Neural cell (in vitro differentiated cells): Measurements from ENCODE around the gene VHLL. TPM values are rescaled to one million over a fixed set of nuclear protein-coding genes. Genes with fewer than 3 reads are reported as not detected.

Source experiments
- H2AFZ ChIP-seq: fragments of 200-600, 300-800 bp; sonication (generic), shearing (Covaris generic); 2 replicates; pipeline ENCODE4 v1.6.0; 2014; ENCODE audit warnings: low read depth, mild to moderate bottlenecking, antibody characterized with exemption, low read length, moderate library complexity
- H3F3A ChIP-seq: fragments of 200-600 bp; shearing (Covaris generic); 2 replicates; pipeline ENCODE4 v1.6.1; 2016; ENCODE audit warnings: mild to moderate bottlenecking, moderate library complexity, mixed read lengths, antibody characterized with exemption, low read length; ENCODE audit not compliant: insufficient read depth, poor library complexity, severe bottlenecking
- H3K27ac ChIP-seq: fragments of 200-600, 300-800 bp; sonication (generic), shearing (Covaris generic); 2 replicates; pipeline ENCODE4 v1.5.1; 2014; ENCODE audit warnings: mild to moderate bottlenecking, low read length, moderate library complexity
- H3K27me3 ChIP-seq: fragments of 300-800, 200-600 bp; sonication (generic), shearing (Covaris generic); 2 replicates; pipeline ENCODE4 v1.6.0; 2014; ENCODE audit warnings: mild to moderate bottlenecking, low read depth, low read length, moderate library complexity; ENCODE audit not compliant: insufficient read depth
- H3K36me3 ChIP-seq: fragments of 300-800, 200-600 bp; sonication (generic), shearing (Covaris generic); 2 replicates; pipeline ENCODE4 v1.5.1; 2014; ENCODE audit warnings: mild to moderate bottlenecking, antibody characterized with exemption, low read length, moderate library complexity; ENCODE audit not compliant: insufficient read depth
- H3K4me2 ChIP-seq: fragments of 300-800, 200-600 bp; sonication (generic), shearing (Covaris generic); 2 replicates; pipeline ENCODE4 v1.6.0; 2014; ENCODE audit warnings: mild to moderate bottlenecking, low read length
- H3K4me3 ChIP-seq: fragments of 300-800, 200-600 bp; sonication (generic), shearing (Covaris generic); 2 replicates; pipeline ENCODE4 v1.5.1; 2014; ENCODE audit warnings: mild to moderate bottlenecking, low read length, moderate library complexity
- H3K79me2 ChIP-seq: fragments of 200-600 bp; shearing (Covaris generic); replicated peaks from 2 replicates; pipeline ENCODE4 v1.6.0; 2014; ENCODE audit warnings: mild to moderate bottlenecking, low read length, moderate library complexity; ENCODE audit not compliant: insufficient read depth
- H3K9ac ChIP-seq: fragments of 300-800, 200-600 bp; sonication (generic), shearing (Covaris generic); 2 replicates; pipeline ENCODE4 v1.6.1; 2016; ENCODE audit warnings: mild to moderate bottlenecking, low read length, mixed read lengths
- H3K9me2 ChIP-seq: fragments of 200-600 bp; shearing (Covaris generic); 2 replicates; pipeline ENCODE4 v1.6.1; 2016; ENCODE audit warnings: mild to moderate bottlenecking, low read length, mixed read lengths; ENCODE audit not compliant: insufficient read depth
- H3K9me3 ChIP-seq: fragments of 200-600, 300-800 bp; sonication (generic), shearing (Covaris generic); 2 replicates; pipeline ENCODE4 v1.6.1; 2016; ENCODE audit warnings: mild to moderate bottlenecking, mixed run types, low read length, moderate library complexity, mixed read lengths
- H4K20me1 ChIP-seq: fragments of 200-600 bp; shearing (Covaris generic); 2 replicates; pipeline ENCODE4 v1.6.1; 2016; ENCODE audit warnings: mild to moderate bottlenecking, mixed run types; ENCODE audit not compliant: insufficient read depth
- CTCF ChIP-seq: fragments of 450-650 bp; IDR thresholded peaks from 2 replicates; pipeline ENCODE4 v1.5.1; 2014; ENCODE audit warnings: antibody characterized with exemption, mild to moderate bottlenecking, moderate library complexity; ENCODE audit not compliant: poor library complexity, severe bottlenecking
- EP300 ChIP-seq: fragments of 450-650 bp; conservative IDR thresholded peaks from 2 replicates; pipeline ENCODE4 v1.6.1; 2014; ENCODE audit warnings: antibody characterized with exemption, mild to moderate bottlenecking, moderate library complexity; ENCODE audit not compliant: poor library complexity, severe bottlenecking
- EZH2 ChIP-seq: fragments of 200-600, 300-800 bp; shearing (Covaris generic), sonication (generic); IDR thresholded peaks from 2 replicates; pipeline ENCODE4 v1.6.1; 2014; ENCODE audit warnings: antibody characterized with exemption, low read length, borderline replicate concordance, mild to moderate bottlenecking; ENCODE audit not compliant: insufficient read depth, poor library complexity, severe bottlenecking
- MXI1 ChIP-seq: fragments of 450-650 bp; conservative IDR thresholded peaks from 2 replicates; pipeline ENCODE4 v1.6.1; 2014; ENCODE audit warnings: antibody characterized with exemption, mild to moderate bottlenecking; ENCODE audit not compliant: poor library complexity, severe bottlenecking
- POLR2AphosphoS5 ChIP-seq: IDR thresholded peaks from 2 replicates; pipeline ENCODE4 v1.6.1; 2012
- RAD21 ChIP-seq: fragments of 450-650 bp; conservative IDR thresholded peaks from 2 replicates; pipeline ENCODE4 v1.6.1; 2014; ENCODE audit warnings: antibody characterized with exemption, mild to moderate bottlenecking, moderate library complexity
- REST ChIP-seq: IDR thresholded peaks from 2 replicates; pipeline ENCODE4 v1.6.1; 2012; ENCODE audit warnings: borderline replicate concordance
- SMC3 ChIP-seq: fragments of 450-650 bp; conservative IDR thresholded peaks from 2 replicates; pipeline ENCODE4 v1.6.1; 2014; ENCODE audit warnings: antibody characterized with exemption, mild to moderate bottlenecking, moderate library complexity; ENCODE audit not compliant: poor library complexity
- TAF1 ChIP-seq: IDR thresholded peaks from 2 replicates; pipeline ENCODE4 v1.6.1; 2012; ENCODE audit warnings: low read depth
- polyA plus RNA-seq: library from polyadenylated mRNA; depleted of rRNA; stranded (reverse); fragments of >200 nt; gene quantifications from 2 replicates; pipeline ENCODE4 v1.2.3, GENCODE V29; 2014

The VHLL gene
- polyA plus RNA-seq, 1 donor from 2014 or later: 1.8 TPM

GRCh38 chr1:156286061-156286460, 13.0 kb downstream of the VHLL start:
- H3K79me2 ChIP-seq: peaks cover 14% of the 10 kb centered on the region
- H3K9me2 ChIP-seq: no peaks in the 10 kb centered on the region
- H3K4me3 ChIP-seq: no peak overlapping the region
- H3K36me3 ChIP-seq: no peaks in the 10 kb centered on the region
- no peaks in the 10 kb centered on the region for H3F3A ChIP-seq
- no peak overlapping the region for H3K27ac ChIP-seq
- no peak overlapping the region for H2AFZ ChIP-seq
- H3K4me2 ChIP-seq: no peak overlapping the region
- H4K20me1 ChIP-seq: no peaks in the 10 kb centered on the region
- no peaks in the 10 kb centered on the region for H3K27me3 ChIP-seq
- TF ChIP-seq TAF1 (no peak), CTCF (no peak), REST (no peak), POLR2AphosphoS5 (no peak), SMC3 (no peak), EP300 (no peak), EZH2 (no peak), RAD21 (no peak), MXI1 (no peak)
- no peak overlapping the region for H3K9ac ChIP-seq
- no peaks in the 10 kb centered on the region for H3K9me3 ChIP-seq

- Histone ChIP-seq H3K4me3 (no peak overlapping the region), H3K27ac (no peak overlapping the region), H3K9me3 (no peaks in the 10 kb centered on the region), H2AFZ (no peak overlapping the region), H3K9me2 (no peaks in the 10 kb centered on the region), H3K27me3 (no peaks in the 10 kb centered on the region), H3F3A (no peaks in the 10 kb centered on the region), H3K9ac (no peak overlapping the region), H4K20me1 (no peaks in the 10 kb centered on the region), H3K4me2 (no peak overlapping the region), H3K36me3 (no peaks in the 10 kb centered on the region), H3K79me2 (peaks cover 20% of the 10 kb centered on the region)
- TF ChIP-seq TAF1: no peak
- no peak for TF ChIP-seq CTCF
- no peak for TF ChIP-seq EZH2
- no peak for TF ChIP-seq SMC3
- no peak for TF ChIP-seq REST
These were observed 13.7 kb downstream of the VHLL start for GRCh38 chr1:156285437-156285836.
